Ishikawa (cell line): ENCODE results near the gene CCDC146.
A peak's percentile ranks its signal among the peaks of the same experiment; 100 is the strongest.

Experiments used
- CEBPB ChIP-seq: IDR thresholded peaks from 2 replicates; pipeline ENCODE4 v1.6.1; 2012
- CREB1 ChIP-seq: IDR thresholded peaks from 2 replicates; pipeline ENCODE4 v1.6.1; 2012; ENCODE audit warnings: low read depth
- EGR1 ChIP-seq: IDR thresholded peaks from 2 replicates; pipeline ENCODE4 v1.6.1; 2012
- EP300 ChIP-seq: IDR thresholded peaks from 2 replicates; pipeline ENCODE4 v1.6.1; 2012; ENCODE audit warnings: borderline replicate concordance
- FOXM1 ChIP-seq: IDR thresholded peaks from 2 replicates; pipeline ENCODE4 v1.6.1; 2012; ENCODE audit warnings: low read depth, borderline replicate concordance
- MAX ChIP-seq: IDR thresholded peaks from 2 replicates; pipeline ENCODE4 v1.6.1; 2012
- NFIC ChIP-seq: IDR thresholded peaks from 2 replicates; pipeline ENCODE4 v1.6.1; 2012
- RAD21 ChIP-seq: IDR thresholded peaks from 2 replicates; pipeline ENCODE4 v1.6.1; 2012; ENCODE audit warnings: low read depth
- TAF1 ChIP-seq: IDR thresholded peaks from 2 replicates; pipeline ENCODE4 v1.6.1; 2012; ENCODE audit warnings: low read depth, mild to moderate bottlenecking
- TCF12 ChIP-seq: IDR thresholded peaks from 2 replicates; pipeline ENCODE4 v1.6.1; 2012; ENCODE audit warnings: low read depth
- TEAD4 ChIP-seq: IDR thresholded peaks from 2 replicates; pipeline ENCODE4 v1.6.1; 2012
- YY1 ChIP-seq: IDR thresholded peaks from 2 replicates; pipeline ENCODE4 v1.6.1; 2012; ENCODE audit warnings: low read depth
- ZBTB7A ChIP-seq: IDR thresholded peaks from 2 replicates; pipeline ENCODE4 v1.6.1; 2012; ENCODE audit warnings: low read depth
- TF ChIP-seq, protein P1 (sequence below): IDR thresholded peaks from 2 replicates; pipeline ENCODE4 v1.6.1; 2012
- TF ChIP-seq, protein P2 (sequence below): IDR thresholded peaks from 2 replicates; pipeline ENCODE4 v1.6.1; 2012; ENCODE audit warnings: low read depth, mild to moderate bottlenecking

Gene CCDC146

DNA sequence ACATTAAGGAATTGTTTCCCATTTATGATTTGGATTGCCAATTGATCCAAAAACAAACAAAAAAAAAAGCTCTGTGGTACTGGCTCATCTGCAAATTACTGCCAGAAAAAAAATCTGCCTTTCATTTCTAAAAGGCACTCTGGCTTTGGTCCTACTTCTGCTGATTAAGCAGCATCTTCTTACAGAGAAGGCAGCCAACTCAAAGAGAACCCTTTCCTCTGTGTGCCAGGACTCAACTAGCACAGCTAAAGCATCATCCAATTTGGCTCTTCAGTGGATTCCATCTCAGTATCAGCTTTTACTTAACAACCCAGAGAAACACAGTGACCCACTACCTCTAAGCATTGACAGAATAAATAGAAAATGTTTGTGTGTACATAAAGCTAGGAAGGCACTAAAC, 213.2 kb downstream of the CCDC146 start:
- no peak for TF ChIP-seq EP300
- TF ChIP-seq TCF12, result no peak
- no peak for TF ChIP-seq EGR1
- TF ChIP-seq YY1, result no peak
- TF ChIP-seq, protein P1, sequence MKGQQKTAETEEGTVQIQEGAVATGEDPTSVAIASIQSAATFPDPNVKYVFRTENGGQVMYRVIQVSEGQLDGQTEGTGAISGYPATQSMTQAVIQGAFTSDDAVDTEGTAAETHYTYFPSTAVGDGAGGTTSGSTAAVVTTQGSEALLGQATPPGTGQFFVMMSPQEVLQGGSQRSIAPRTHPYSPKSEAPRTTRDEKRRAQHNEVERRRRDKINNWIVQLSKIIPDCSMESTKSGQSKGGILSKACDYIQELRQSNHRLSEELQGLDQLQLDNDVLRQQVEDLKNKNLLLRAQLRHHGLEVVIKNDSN, result no peak
- no peak for TF ChIP-seq CEBPB
- TF ChIP-seq TAF1, result no peak
- no peak for TF ChIP-seq FOXM1
- TF ChIP-seq ZBTB7A, result no peak
- TF ChIP-seq CREB1, result no peak
- TF ChIP-seq TEAD4, result no peak
- TF ChIP-seq RAD21, result no peak
- no peak for TF ChIP-seq NFIC
- TF ChIP-seq MAX, result no peak
- TF ChIP-seq, protein P2, sequence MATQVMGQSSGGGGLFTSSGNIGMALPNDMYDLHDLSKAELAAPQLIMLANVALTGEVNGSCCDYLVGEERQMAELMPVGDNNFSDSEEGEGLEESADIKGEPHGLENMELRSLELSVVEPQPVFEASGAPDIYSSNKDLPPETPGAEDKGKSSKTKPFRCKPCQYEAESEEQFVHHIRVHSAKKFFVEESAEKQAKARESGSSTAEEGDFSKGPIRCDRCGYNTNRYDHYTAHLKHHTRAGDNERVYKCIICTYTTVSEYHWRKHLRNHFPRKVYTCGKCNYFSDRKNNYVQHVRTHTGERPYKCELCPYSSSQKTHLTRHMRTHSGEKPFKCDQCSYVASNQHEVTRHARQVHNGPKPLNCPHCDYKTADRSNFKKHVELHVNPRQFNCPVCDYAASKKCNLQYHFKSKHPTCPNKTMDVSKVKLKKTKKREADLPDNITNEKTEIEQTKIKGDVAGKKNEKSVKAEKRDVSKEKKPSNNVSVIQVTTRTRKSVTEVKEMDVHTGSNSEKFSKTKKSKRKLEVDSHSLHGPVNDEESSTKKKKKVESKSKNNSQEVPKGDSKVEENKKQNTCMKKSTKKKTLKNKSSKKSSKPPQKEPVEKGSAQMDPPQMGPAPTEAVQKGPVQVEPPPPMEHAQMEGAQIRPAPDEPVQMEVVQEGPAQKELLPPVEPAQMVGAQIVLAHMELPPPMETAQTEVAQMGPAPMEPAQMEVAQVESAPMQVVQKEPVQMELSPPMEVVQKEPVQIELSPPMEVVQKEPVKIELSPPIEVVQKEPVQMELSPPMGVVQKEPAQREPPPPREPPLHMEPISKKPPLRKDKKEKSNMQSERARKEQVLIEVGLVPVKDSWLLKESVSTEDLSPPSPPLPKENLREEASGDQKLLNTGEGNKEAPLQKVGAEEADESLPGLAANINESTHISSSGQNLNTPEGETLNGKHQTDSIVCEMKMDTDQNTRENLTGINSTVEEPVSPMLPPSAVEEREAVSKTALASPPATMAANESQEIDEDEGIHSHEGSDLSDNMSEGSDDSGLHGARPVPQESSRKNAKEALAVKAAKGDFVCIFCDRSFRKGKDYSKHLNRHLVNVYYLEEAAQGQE, result no peak

DNA sequence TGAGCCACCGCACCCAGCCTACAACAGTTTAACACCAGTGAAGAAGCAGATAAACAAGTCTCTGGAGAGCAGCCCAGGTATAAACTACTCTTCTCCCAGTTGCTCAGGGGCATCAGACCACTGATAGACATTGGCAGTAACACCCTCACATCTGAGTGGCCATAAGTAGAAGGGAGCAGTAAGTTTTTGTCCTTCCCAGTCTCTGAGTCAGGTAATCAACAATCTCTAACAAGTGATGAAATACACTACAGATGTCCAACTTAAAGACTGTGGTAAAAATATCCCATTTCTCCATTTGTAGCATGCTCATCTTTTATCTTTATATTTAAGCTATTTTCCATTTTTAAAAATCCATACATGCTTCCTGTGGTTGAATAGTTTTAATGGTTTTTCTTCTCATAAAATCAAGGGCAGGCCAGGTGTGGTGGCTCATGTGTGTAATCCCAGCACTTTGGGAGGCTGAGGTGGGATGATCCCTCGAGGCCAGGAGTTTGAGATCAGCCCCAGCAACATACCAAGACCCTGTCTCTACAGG, 215.1 kb downstream of the CCDC146 start:
- TF ChIP-seq CEBPB (no peak), CREB1 (no peak), YY1 (no peak), TAF1 (no peak), TEAD4 (no peak)

DNA sequence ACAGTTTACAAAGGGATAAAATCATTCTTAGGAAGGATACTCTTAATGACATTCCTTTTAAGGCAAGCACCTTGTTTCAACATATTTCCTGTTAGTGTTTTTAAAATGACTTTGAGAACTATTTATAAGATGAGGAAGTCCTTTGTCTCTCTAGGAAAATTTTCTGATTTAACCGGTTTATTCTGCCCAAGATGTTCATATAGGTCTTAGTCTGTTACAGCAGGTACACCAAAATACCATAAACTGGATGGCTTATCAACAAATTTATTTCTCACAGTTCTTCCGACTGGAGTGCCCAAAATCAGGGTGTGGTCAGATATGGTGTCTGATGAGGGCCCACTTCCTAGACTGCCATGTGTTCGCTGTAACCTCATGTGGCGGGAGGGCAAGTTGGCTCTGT, 215.8 kb downstream of the CCDC146 start:
- TF ChIP-seq TAF1, result no peak
- TF ChIP-seq TEAD4, result no peak
- TF ChIP-seq MAX, result no peak
- no peak for TF ChIP-seq FOXM1
- TF ChIP-seq, protein P1, result no peak
- no peak for TF ChIP-seq CEBPB
- TF ChIP-seq NFIC, result no peak
- no peak for TF ChIP-seq EGR1
- TF ChIP-seq, protein P2, result no peak
- no peak for TF ChIP-seq TCF12
- no peak for TF ChIP-seq ZBTB7A
- no peak for TF ChIP-seq YY1
- TF ChIP-seq RAD21, result no peak

- TF ChIP-seq CREB1 (no peak), CEBPB (peak; percentile 68)
These were observed 216.6 kb downstream of the CCDC146 start for GRCh38 chr7:77338883-77339629.

GRCh38 chr7:77339726-77340125, 217.3 kb downstream of the CCDC146 start:
- no peak for TF ChIP-seq CEBPB
- no peak for TF ChIP-seq YY1
- no peak for TF ChIP-seq FOXM1
- TF ChIP-seq TCF12, result no peak
- TF ChIP-seq NFIC, result no peak
- TF ChIP-seq EP300, result no peak
- TF ChIP-seq ZBTB7A, result no peak
- no peak for TF ChIP-seq TAF1
